Stimulated activated naive CD8-positive, alpha-beta T cell treated with anti-CD3 and anti-CD28 coated beads, Interleukin-15, Interleukin-2, amounts not matched to agents 100 U/mL and 50 U/mL, for 24 hours (primary cell): ENCODE results near the gene PRKCH.
A peak's percentile ranks its signal among the peaks of the same experiment; 100 is the strongest.
"Not testable (repeated sequence)": the region's sequence is repeated elsewhere in the genome, so short reads cannot be mapped to it uniquely, and the experiment has no call there.

Source experiments
- ATAC-seq: fragments of 150-1000 bp; cut with Tn5 transposase; one replicate; pipeline ENCODE4 v1.10.0; 2021
- DNase-seq: peaks from one replicate; pipeline ENCODE4 v3.0.0; 2021

The PRKCH gene

GRCh38 chr14:61394542-61394941 lies 73.2 kb downstream of the PRKCH start:
- no peak for DNase-seq
- ATAC-seq: no peak

- ATAC-seq (no peak), DNase-seq (no peak)
Measured at GRCh38 chr14:61395115-61395725, 73.8 kb downstream of the PRKCH start.

- ATAC-seq: no peak
Measured at GRCh38 chr14:61396279-61396678, 74.9 kb downstream of the PRKCH start.

GRCh38 chr14:61396694-61397093 lies 75.3 kb downstream of the PRKCH start:
- ATAC-seq: no peak
- no peak for DNase-seq

More at GRCh38 chr14:61396279-61396678, 74.9 kb downstream of the PRKCH start:
- DNase-seq: no peak

- no peak for DNase-seq
- ATAC-seq: no peak
Measured at GRCh38 chr14:61397615-61398014, 76.2 kb downstream of the PRKCH start.

GRCh38 chr14:61398221-61398620 lies 76.8 kb downstream of the PRKCH start:
- DNase-seq: no peak
- no peak for ATAC-seq

GRCh38 chr14:61399365-61399764 lies 78.0 kb downstream of the PRKCH start:
- ATAC-seq (no peak), DNase-seq (no peak)

- no peak for DNase-seq
Measured at GRCh38 chr14:61401461-61401860, 80.1 kb downstream of the PRKCH start.

GRCh38 chr14:61403411-61403810 lies 82.0 kb downstream of the PRKCH start:
- DNase-seq (no peak), ATAC-seq (peak; percentile 28)

More at GRCh38 chr14:61401461-61401860, 80.1 kb downstream of the PRKCH start:
- ATAC-seq: peak; percentile 45

GRCh38 chr14:61404637-61405036 lies 83.3 kb downstream of the PRKCH start:
- ATAC-seq: no peak
- no peak for DNase-seq

GRCh38 chr14:61406198-61406597 lies 84.8 kb downstream of the PRKCH start:
- ATAC-seq (no peak), DNase-seq (no peak)

GRCh38 chr14:61406675-61407074 lies 85.3 kb downstream of the PRKCH start:
- ATAC-seq: peak; percentile 89
- DNase-seq: no peak

- no peak for DNase-seq
- no peak for ATAC-seq
Measured at GRCh38 chr14:61408498-61408897, 87.1 kb downstream of the PRKCH start.

GRCh38 chr14:61409782-61410181 lies 88.4 kb downstream of the PRKCH start:
- ATAC-seq (no peak), DNase-seq (no peak)

- peak; percentile 16 for ATAC-seq
- DNase-seq: not testable (repeated sequence)
Measured at GRCh38 chr14:61415934-61416333, 94.6 kb downstream of the PRKCH start.

- ATAC-seq (no peak), DNase-seq (no peak)
Measured at GRCh38 chr14:61416591-61416990, 95.2 kb downstream of the PRKCH start.

- DNase-seq (no peak), ATAC-seq (no peak)
Measured at GRCh38 chr14:61417141-61417540, 95.8 kb downstream of the PRKCH start.

GRCh38 chr14:61417883-61418455 lies 96.6 kb downstream of the PRKCH start:
- ATAC-seq: no peak
- DNase-seq: no peak

GRCh38 chr14:61418746-61419145 lies 97.4 kb downstream of the PRKCH start:
- no peak for DNase-seq
- no peak for ATAC-seq

GRCh38 chr14:61419201-61419600 lies 97.8 kb downstream of the PRKCH start:
- no peak for DNase-seq

GRCh38 chr14:61420326-61420725 lies 98.9 kb downstream of the PRKCH start:
- ATAC-seq: peak; percentile 68
- peak; percentile 38 for DNase-seq

More at GRCh38 chr14:61419201-61419600, 97.8 kb downstream of the PRKCH start:
- ATAC-seq: no peak

GRCh38 chr14:61421212-61421923 lies 100.0 kb downstream of the PRKCH start:
- no peak for DNase-seq
- peak; percentile 3 for ATAC-seq

GRCh38 chr14:61426048-61426447 lies 104.7 kb downstream of the PRKCH start:
- DNase-seq (no peak), ATAC-seq (no peak)
